ENCODE results near the gene ADCY7. TPM values are rescaled to one million over a fixed set of nuclear protein-coding genes. Genes with fewer than 3 reads are reported as not detected.

The ADCY7 gene
- total and polyA plus RNA-seq, 2 of the 4 experiments (the other 2 are of a cell fraction): 15.2 to 17.1 TPM

DNA sequence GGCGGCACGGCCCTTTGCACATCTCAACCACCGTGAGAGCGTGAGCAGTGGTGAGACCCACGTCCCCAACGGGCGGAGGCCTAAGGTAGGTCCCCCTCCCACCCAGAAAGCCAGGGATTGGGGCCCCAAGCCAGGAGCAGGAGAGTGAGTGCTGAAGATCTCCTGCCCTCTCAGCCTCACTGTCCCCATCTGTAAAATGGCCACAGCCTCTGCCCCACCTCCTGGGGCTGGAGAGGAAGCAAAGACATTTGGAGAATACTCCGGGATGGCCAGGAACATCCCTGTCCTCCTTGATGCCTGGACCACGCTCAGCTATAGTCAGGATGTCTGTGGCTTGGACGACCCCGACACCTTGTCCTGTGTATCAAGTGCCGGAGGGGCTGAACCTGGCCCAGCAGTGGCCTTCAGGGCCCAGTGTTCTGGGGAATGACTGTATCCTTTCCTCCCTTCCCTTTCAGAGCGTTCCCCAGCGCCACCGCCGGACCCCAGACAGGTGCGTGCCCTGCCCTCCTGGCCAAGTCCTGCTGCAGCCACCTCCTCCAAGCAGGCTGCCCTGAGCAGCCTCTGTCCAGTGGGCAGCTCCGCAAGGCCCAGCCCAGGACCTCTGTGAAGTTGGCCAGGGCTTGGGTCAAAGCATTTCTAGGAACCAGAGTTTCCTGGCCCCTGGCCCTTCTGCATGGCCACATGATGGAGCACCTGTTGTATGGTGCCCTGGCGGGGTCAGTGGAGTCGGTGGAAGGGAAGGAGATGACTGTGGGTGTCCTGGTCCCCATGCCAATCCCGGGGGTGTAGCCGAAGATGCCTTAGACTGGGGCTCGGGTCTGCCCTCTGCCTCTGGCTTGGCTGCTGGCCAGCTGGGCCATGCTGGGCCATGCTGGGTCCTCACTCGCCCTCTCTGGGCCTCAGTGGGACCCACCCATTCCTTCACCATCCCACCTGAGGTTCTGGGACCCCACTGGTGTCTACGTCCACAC lies 38.4 kb downstream of the ADCY7 start:
- Histone ChIP-seq H4K20me1 (ENCODE audit: insufficient read depth, low read length) (no peaks in the 10 kb centered on the region), H3K27me3 (ENCODE audit: control insufficient read depth, insufficient read depth, low read length) (no peaks in the 10 kb centered on the region), H3K4me2 (ENCODE audit: low read depth, low read length) (no peak overlapping the region), H2BK20ac (ENCODE audit: low read depth, low read length) (peak overlapping the region; percentile 53), H3K27ac (ENCODE audit: insufficient read depth, low read length) (peak overlapping the region; percentile 49), H3K4ac (ENCODE audit: low read depth, low read length) (peak overlapping the region; percentile 93), H3K79me1 (ENCODE audit: low read depth in 1 of 2, low read length in 2 of 2) (peaks cover 0 to 16% of the 10 kb centered on the region in 2 experiments; a peak in 1 of 4 replicates), H2AK9ac (replicated peaks; ENCODE audit: low read depth, low read length, poor library complexity) (peak overlapping the region; percentile 71), H2BK5ac (ENCODE audit: low read depth, low read length, poor library complexity, severe bottlenecking) (peak overlapping the region; percentile 82), H3K56ac (ENCODE audit: extremely low read depth, insufficient read depth, low read length) (peak overlapping the region; percentile 31; the same call in 1 of the 2 replicates), H3K18ac (ENCODE audit: low read depth, low read length) (peak overlapping the region; percentile 45), H3K23ac (ENCODE audit: low read depth, low read length) (peak overlapping the region; percentile 71), H2BK120ac (ENCODE audit: low read depth, low read length) (peak overlapping the region; percentile 71), H2BK15ac (ENCODE audit: low read depth, low read length) (peak overlapping the region; percentile 90; the same call in 2 of the 3 replicates), H3K4me1 (ENCODE audit: control insufficient read depth, insufficient read depth, low read length) (peaks cover 49% of the 10 kb centered on the region), H3K9me3 (ENCODE audit: control insufficient read depth, insufficient read depth, low read length) (no peaks in the 10 kb centered on the region), H3K36me3 (ENCODE audit: control insufficient read depth, insufficient read depth, low read length) (no peaks in the 10 kb centered on the region), H3K9me1 (ENCODE audit: insufficient read depth, low read length) (peaks cover 31% of the 10 kb centered on the region), H4K5ac (ENCODE audit: low read depth, low read length) (peak overlapping the region; percentile 33), H4K8ac (ENCODE audit: low read depth in 2 of 2, low read length in 2 of 2) (peak overlapping the region; percentile 34 to 70; a peak in 3 of 4 replicates), H3K4me3 (ENCODE audit: insufficient read depth, low read depth, low read length) (no peak overlapping the region), H3K9ac (ENCODE audit: low read depth, low read length) (no peak overlapping the region), H4K91ac (ENCODE audit: insufficient read depth, low read depth, low read length) (peak overlapping the region; percentile 95), H3K14ac (replicated peaks; ENCODE audit: low read depth, low read length) (peak overlapping the region; percentile 27), H2AK5ac (ENCODE audit: low read depth, low read length) (peak overlapping the region; percentile 98), H2AFZ (replicated peaks; ENCODE audit: low read length, poor library complexity) (peak overlapping the region; percentile 55)
- POLR2A ChIA-PET (ENCODE audit: unreplicated experiment): no interaction called here
- CTCF ChIA-PET: no interaction called here
- no peak for ATAC-seq (ENCODE audit: low read depth)
- dilution Hi-C loops (cut with HindIII; ENCODE audit: low sequenced_read_pairs, unreplicated experiment): no loop called here
- no peak for TF ChIP-seq RCOR1 (IDR thresholded peaks at IDR 0.05; ENCODE audit: insufficient replicate concordance, low read length)
- TF ChIP-seq, protein P1, sequence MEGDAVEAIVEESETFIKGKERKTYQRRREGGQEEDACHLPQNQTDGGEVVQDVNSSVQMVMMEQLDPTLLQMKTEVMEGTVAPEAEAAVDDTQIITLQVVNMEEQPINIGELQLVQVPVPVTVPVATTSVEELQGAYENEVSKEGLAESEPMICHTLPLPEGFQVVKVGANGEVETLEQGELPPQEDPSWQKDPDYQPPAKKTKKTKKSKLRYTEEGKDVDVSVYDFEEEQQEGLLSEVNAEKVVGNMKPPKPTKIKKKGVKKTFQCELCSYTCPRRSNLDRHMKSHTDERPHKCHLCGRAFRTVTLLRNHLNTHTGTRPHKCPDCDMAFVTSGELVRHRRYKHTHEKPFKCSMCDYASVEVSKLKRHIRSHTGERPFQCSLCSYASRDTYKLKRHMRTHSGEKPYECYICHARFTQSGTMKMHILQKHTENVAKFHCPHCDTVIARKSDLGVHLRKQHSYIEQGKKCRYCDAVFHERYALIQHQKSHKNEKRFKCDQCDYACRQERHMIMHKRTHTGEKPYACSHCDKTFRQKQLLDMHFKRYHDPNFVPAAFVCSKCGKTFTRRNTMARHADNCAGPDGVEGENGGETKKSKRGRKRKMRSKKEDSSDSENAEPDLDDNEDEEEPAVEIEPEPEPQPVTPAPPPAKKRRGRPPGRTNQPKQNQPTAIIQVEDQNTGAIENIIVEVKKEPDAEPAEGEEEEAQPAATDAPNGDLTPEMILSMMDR (conservative IDR thresholded peaks at IDR 0.05; ENCODE audit: low read depth, low read length): no peak
- TF ChIP-seq CEBPB (IDR thresholded peaks at IDR 0.05; ENCODE audit: low read depth, low read length): no peak
- TF ChIP-seq BHLHE40 (IDR thresholded peaks at IDR 0.05; ENCODE audit: low read depth, low read length): no peak
- TF ChIP-seq, protein P2, sequence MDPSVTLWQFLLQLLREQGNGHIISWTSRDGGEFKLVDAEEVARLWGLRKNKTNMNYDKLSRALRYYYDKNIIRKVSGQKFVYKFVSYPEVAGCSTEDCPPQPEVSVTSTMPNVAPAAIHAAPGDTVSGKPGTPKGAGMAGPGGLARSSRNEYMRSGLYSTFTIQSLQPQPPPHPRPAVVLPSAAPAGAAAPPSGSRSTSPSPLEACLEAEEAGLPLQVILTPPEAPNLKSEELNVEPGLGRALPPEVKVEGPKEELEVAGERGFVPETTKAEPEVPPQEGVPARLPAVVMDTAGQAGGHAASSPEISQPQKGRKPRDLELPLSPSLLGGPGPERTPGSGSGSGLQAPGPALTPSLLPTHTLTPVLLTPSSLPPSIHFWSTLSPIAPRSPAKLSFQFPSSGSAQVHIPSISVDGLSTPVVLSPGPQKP (IDR thresholded peaks at IDR 0.05; ENCODE audit: borderline replicate concordance, low read depth, low read length): no peak
- TF ChIP-seq MXI1 (IDR thresholded peaks at IDR 0.05; ENCODE audit: borderline replicate concordance, low read depth, low read length): no peak
- TF ChIP-seq POLR2A (IDR thresholded peaks at IDR 0.05; ENCODE audit: low read depth, low read length): no peak
- no peak for TF ChIP-seq RAD21 (IDR thresholded peaks at IDR 0.05; ENCODE audit: low read length)
- no peak for TF ChIP-seq NFE2L2 (IDR thresholded peaks at IDR 0.05; ENCODE audit: low read depth, low read length)
- TF ChIP-seq CHD1 (IDR thresholded peaks at IDR 0.05; ENCODE audit: low read depth, low read length): no peak
- TF ChIP-seq, protein P3, sequence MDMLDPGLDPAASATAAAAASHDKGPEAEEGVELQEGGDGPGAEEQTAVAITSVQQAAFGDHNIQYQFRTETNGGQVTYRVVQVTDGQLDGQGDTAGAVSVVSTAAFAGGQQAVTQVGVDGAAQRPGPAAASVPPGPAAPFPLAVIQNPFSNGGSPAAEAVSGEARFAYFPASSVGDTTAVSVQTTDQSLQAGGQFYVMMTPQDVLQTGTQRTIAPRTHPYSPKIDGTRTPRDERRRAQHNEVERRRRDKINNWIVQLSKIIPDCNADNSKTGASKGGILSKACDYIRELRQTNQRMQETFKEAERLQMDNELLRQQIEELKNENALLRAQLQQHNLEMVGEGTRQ (IDR thresholded peaks at IDR 0.05; ENCODE audit: low read depth, low read length): no peak
- TF ChIP-seq FOS (IDR thresholded peaks at IDR 0.05; ENCODE audit: low read depth, low read length): no peak
- no peak for DNase-seq
- in situ Hi-C loops (cut with MboI; ENCODE audit: low sequenced_read_pairs): no loop called here
- BruUV-seq (replicated peaks): no TSS peak
- 87% methylated on average over 10 of the region's 25 CpGs; no CpG with 5 or more reads in 1 of the 2 experiments for WGBS, 2 experiments (ENCODE audit: extremely low coverage in 2 of 2, insufficient read length in 1 of 2)
- intact Hi-C loops (cut with micrococcal nuclease): loop anchor here (5.0 kb wide), 3 partner anchors 37 to 237 kb away; partner anchors contain the start of genes ADCY7 and HEATR3

All from IMR-90 (cell line).